K562 (cell line): Measurements from ENCODE around the gene TAF1L. TPM values are rescaled to one million over a fixed set of nuclear protein-coding genes. Genes with fewer than 3 reads are reported as not detected.

Experiments used
- NFE2 ChIP-seq: IDR thresholded peaks from 2 replicates; pipeline ENCODE4 v1.6.1; 2014; ENCODE audit warnings: antibody characterized with exemption, low read depth
- NFRKB ChIP-seq: fragments of 450-650 bp; IDR thresholded peaks from 2 replicates; pipeline ENCODE4 v1.6.1; 2016; ENCODE audit warnings: low read depth
- ZNF3 ChIP-seq: fragments of 250-450 bp; sonication (Bioruptor Pico); IDR thresholded peaks from 2 replicates; pipeline ENCODE4 v1.5.0; 2021; ENCODE audit warnings: mild to moderate bottlenecking, moderate library complexity
- polyA plus RNA-seq, 8 experiments: library from polyadenylated mRNA; depleted of rRNA in 4 of 8; stranded (reverse) in 5 of 8; unstranded in 3 of 8; fragments of >200 nt; fragmentation: Nextera tagmentation in 2 of 8; fragmentation: Illumina TruSeq in 1 of 8; extraction: Ambion mirVana in 2 of 8; extraction: Trizol in 1 of 8; gene quantifications; 2 replicates each; pipeline versions ENCODE4 v1.2.1 to v1.2.3, GENCODE V29; 2011 to 2014; ENCODE audit warnings: inconsistent platforms in 1 of 8, missing spikeins in 1 of 8
- total RNA-seq, 7 experiments: library from RNA; depleted of rRNA in 6 of 7; stranded (reverse); fragments of >200 nt in 6 of 7; fragmentation: Illumina TruSeq in 2 of 7; extraction: Trizol in 2 of 7; gene quantifications; 2 replicates each; pipeline versions ENCODE4 v1.2.1 to v1.2.3, GENCODE V29; 2011 to 2021; ENCODE audit warnings: low replicate concordance in 1 of 7
- TF ChIP-seq, protein P1 (sequence below): fragments of 450-650 bp; IDR thresholded peaks from 2 replicates; pipeline ENCODE4 v1.6.1; 2016; ENCODE audit warnings: low read depth
- TF ChIP-seq, protein P2 (sequence below), 2 experiments: fragments of 450-650 bp; formaldehyde crosslinking in 1 of 2; IDR thresholded peaks; 2 replicates each; pipeline versions ENCODE4 v1.4.0 to v1.6.1; 2014 to 2020; ENCODE audit warnings: mild to moderate bottlenecking in 2 of 2, borderline replicate concordance in 1 of 2, low read depth in 1 of 2
- TF ChIP-seq, protein P3 (sequence below): fragments of 250-450 bp; sonication (Bioruptor Pico); IDR thresholded peaks from 2 replicates; pipeline ENCODE4 v1.5.0; 2020; ENCODE audit warnings: mild to moderate bottlenecking

Gene TAF1L
- total and polyA plus RNA-seq, 9 of the 15 experiments (the other 6 are each of a cell fraction or from before 2014, with no cell fraction given), result 0.01 to 0.04 (median 0.03) TPM; not detected in 3

DNA sequence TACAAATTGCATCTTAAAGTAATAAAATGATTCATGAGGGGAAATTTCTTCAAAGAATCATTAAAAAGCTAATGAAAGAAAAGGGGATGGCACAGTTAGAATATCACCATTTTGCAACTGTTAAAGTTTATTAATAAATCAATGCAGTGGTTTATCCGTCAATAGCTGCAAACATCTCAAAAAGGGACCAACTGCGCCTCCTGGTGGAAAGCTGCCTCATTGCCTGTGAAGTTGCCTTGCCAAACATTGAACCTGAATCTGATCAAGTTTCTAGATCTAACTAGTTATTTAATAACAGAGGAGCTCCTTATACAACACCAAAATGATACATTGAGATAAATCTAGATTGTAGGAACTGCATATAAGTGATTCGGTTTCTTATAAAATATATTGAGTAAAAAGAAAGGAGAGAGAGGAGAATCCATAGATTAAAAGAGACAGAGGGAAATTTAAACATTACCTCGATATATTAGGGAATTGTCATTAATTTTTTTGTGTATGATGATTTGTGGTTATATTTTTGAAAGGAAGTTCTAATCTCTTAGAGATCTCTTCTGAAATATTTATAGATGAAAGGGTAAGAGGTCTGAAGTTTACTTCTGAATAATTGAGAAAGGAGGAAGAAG is 55.6 kb downstream of the TAF1L start (continued):
- TF ChIP-seq, protein P1, sequence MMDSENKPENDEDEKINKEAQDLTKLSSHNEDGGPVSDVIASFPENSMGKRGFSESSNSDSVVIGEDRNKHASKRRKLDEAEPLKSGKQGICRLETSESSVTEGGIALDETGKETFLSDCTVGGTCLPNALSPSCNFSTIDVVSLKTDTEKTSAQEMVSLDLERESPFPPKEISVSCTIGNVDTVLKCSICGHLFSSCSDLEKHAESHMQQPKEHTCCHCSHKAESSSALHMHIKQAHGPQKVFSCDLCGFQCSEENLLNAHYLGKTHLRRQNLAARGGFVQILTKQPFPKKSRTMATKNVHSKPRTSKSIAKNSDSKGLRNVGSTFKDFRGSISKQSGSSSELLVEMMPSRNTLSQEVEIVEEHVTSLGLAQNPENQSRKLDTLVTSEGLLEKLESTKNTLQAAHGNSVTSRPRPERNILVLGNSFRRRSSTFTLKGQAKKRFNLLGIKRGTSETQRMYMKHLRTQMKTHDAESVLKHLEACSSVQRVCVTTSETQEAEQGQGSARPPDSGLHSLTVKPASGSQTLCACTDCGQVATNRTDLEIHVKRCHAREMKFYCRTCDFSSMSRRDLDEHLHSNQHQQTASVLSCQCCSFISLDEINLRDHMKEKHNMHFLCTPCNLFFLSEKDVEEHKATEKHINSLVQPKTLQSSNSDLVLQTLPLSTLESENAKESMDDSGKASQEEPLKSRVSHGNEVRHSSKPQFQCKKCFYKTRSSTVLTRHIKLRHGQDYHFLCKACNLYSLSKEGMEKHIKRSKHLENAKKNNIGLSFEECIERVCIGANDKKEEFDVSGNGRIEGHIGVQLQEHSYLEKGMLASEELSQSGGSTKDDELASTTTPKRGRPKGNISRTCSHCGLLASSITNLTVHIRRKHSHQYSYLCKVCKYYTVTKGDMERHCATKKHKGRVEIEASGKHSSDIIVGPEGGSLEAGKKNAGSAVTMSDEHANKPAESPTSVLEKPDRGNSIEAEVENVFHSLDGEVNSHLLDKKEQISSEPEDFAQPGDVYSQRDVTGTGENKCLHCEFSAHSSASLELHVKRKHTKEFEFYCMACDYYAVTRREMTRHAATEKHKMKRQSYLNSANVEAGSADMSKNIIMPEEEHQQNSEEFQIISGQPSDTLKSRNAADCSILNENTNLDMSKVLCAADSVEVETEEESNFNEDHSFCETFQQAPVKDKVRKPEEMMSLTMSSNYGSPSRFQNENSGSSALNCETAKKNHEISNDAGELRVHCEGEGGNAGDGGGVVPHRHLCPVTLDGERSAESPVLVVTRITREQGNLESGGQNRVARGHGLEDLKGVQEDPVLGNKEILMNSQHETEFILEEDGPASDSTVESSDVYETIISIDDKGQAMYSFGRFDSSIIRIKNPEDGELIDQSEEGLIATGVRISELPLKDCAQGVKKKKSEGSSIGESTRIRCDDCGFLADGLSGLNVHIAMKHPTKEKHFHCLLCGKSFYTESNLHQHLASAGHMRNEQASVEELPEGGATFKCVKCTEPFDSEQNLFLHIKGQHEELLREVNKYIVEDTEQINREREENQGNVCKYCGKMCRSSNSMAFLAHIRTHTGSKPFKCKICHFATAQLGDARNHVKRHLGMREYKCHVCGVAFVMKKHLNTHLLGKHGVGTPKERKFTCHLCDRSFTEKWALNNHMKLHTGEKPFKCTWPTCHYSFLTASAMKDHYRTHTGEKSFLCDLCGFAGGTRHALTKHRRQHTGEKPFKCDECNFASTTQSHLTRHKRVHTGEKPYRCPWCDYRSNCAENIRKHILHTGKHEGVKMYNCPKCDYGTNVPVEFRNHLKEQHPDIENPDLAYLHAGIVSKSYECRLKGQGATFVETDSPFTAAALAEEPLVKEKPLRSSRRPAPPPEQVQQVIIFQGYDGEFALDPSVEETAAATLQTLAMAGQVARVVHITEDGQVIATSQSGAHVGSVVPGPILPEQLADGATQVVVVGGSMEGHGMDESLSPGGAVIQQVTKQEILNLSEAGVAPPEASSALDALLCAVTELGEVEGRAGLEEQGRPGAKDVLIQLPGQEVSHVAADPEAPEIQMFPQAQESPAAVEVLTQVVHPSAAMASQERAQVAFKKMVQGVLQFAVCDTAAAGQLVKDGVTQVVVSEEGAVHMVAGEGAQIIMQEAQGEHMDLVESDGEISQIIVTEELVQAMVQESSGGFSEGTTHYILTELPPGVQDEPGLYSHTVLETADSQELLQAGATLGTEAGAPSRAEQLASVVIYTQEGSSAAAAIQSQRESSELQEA, result no peak
- no peak for TF ChIP-seq NFRKB
- TF ChIP-seq, protein P2, sequence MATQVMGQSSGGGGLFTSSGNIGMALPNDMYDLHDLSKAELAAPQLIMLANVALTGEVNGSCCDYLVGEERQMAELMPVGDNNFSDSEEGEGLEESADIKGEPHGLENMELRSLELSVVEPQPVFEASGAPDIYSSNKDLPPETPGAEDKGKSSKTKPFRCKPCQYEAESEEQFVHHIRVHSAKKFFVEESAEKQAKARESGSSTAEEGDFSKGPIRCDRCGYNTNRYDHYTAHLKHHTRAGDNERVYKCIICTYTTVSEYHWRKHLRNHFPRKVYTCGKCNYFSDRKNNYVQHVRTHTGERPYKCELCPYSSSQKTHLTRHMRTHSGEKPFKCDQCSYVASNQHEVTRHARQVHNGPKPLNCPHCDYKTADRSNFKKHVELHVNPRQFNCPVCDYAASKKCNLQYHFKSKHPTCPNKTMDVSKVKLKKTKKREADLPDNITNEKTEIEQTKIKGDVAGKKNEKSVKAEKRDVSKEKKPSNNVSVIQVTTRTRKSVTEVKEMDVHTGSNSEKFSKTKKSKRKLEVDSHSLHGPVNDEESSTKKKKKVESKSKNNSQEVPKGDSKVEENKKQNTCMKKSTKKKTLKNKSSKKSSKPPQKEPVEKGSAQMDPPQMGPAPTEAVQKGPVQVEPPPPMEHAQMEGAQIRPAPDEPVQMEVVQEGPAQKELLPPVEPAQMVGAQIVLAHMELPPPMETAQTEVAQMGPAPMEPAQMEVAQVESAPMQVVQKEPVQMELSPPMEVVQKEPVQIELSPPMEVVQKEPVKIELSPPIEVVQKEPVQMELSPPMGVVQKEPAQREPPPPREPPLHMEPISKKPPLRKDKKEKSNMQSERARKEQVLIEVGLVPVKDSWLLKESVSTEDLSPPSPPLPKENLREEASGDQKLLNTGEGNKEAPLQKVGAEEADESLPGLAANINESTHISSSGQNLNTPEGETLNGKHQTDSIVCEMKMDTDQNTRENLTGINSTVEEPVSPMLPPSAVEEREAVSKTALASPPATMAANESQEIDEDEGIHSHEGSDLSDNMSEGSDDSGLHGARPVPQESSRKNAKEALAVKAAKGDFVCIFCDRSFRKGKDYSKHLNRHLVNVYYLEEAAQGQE (IDR thresholded peaks at IDR 0.05; ENCODE audit: borderline replicate concordance), result peak; percentile 71
- TF ChIP-seq, protein P2 (CRISPR knock-in tag; IDR thresholded peaks at IDR 0.05; ENCODE audit: low read depth), result no peak
- TF ChIP-seq, protein P3, sequence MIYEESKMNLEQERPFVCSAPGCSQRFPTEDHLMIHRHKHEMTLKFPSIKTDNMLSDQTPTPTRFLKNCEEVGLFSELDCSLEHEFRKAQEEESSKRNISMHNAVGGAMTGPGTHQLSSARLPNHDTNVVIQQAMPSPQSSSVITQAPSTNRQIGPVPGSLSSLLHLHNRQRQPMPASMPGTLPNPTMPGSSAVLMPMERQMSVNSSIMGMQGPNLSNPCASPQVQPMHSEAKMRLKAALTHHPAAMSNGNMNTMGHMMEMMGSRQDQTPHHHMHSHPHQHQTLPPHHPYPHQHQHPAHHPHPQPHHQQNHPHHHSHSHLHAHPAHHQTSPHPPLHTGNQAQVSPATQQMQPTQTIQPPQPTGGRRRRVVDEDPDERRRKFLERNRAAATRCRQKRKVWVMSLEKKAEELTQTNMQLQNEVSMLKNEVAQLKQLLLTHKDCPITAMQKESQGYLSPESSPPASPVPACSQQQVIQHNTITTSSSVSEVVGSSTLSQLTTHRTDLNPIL (CRISPR knock-in tag), result no peak
- no peak for TF ChIP-seq ZNF3
- TF ChIP-seq NFE2, result no peak
- TF ChIP-seq, all 486 proteins: peak for 7
